Neutrophil (primary cell): ENCODE data around the gene VAMP3.

Source experiments
- H3K27ac ChIP-seq: fragments of 200-600 bp; sonication (generic); 2 replicates; pipeline ENCODE4 v1.5.1; 2016; ENCODE audit warnings: mild to moderate bottlenecking, moderate library complexity
- H3K27me3 ChIP-seq: fragments of 200-600 bp; sonication (generic); 2 replicates; pipeline ENCODE4 v1.6.0; 2016; ENCODE audit warnings: mild to moderate bottlenecking
- H3K36me3 ChIP-seq: fragments of 200-600 bp; sonication (generic); 2 replicates; pipeline ENCODE4 v1.5.1; 2017
- H3K4me1 ChIP-seq, 2 experiments: fragments of 200-600 bp in 1 of 2; sonication (generic) in 1 of 2; 1 replicate in 1 of 2; 2 replicates in 1 of 2; pipeline versions ENCODE4 v1.5.1 to v1.6.1; 2013 to 2016; ENCODE audit warnings: low read depth in 1 of 2, low read length in 1 of 2, mild to moderate bottlenecking in 1 of 2, moderate library complexity in 1 of 2; ENCODE audit not compliant: control insufficient read depth in 1 of 2, insufficient read depth in 1 of 2
- H3K4me3 ChIP-seq, 2 experiments: fragments of 200-600 bp in 1 of 2; sonication (generic) in 1 of 2; 1 replicate in 1 of 2; 2 replicates in 1 of 2; pipeline ENCODE4 v1.5.1; 2013 to 2016; ENCODE audit warnings: low read depth in 1 of 2, low read length in 1 of 2, mild to moderate bottlenecking in 1 of 2, moderate library complexity in 1 of 2
- H3K9me3 ChIP-seq: fragments of 200-600 bp; sonication (generic); 2 replicates; pipeline ENCODE4 v1.5.1; 2016
- TF ChIP-seq, protein P1 (sequence below): fragments of 200-600 bp; sonication (generic); IDR thresholded peaks from 2 replicates; pipeline ENCODE4 v1.5.1; 2016; ENCODE audit warnings: antibody characterized with exemption

Gene VAMP3

DNA sequence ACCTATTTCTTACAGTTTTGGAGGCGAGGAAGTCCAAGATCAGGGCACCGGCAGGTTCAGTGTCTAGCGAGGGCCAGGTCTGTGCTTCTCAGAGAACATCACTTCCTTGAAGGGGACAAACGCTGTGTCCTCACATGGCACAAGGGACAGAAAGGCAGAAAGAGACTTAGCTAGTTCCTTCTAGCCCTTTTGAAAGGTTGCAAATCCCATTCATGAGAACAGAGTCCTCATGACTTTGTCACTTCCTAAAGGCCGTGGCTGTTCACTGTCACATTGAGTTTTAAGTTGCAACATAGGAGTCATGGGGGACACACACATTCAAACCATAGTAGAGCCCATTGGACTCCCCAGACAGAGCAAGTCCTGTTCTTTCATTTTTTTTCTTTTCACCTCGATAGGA is 40.4 kb downstream of the VAMP3 start:
- H3K9me3 ChIP-seq = peaks cover 6% of the 10 kb centered on the region
- no peaks in the 10 kb centered on the region for H3K4me1 ChIP-seq
- H3K4me3 ChIP-seq = no peak overlapping the region
- no peaks in the 10 kb centered on the region for H3K27me3 ChIP-seq
- no peak overlapping the region for H3K27ac ChIP-seq
- TF ChIP-seq, protein P1, sequence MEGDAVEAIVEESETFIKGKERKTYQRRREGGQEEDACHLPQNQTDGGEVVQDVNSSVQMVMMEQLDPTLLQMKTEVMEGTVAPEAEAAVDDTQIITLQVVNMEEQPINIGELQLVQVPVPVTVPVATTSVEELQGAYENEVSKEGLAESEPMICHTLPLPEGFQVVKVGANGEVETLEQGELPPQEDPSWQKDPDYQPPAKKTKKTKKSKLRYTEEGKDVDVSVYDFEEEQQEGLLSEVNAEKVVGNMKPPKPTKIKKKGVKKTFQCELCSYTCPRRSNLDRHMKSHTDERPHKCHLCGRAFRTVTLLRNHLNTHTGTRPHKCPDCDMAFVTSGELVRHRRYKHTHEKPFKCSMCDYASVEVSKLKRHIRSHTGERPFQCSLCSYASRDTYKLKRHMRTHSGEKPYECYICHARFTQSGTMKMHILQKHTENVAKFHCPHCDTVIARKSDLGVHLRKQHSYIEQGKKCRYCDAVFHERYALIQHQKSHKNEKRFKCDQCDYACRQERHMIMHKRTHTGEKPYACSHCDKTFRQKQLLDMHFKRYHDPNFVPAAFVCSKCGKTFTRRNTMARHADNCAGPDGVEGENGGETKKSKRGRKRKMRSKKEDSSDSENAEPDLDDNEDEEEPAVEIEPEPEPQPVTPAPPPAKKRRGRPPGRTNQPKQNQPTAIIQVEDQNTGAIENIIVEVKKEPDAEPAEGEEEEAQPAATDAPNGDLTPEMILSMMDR = no peak
- no peaks in the 10 kb centered on the region for H3K36me3 ChIP-seq

DNA sequence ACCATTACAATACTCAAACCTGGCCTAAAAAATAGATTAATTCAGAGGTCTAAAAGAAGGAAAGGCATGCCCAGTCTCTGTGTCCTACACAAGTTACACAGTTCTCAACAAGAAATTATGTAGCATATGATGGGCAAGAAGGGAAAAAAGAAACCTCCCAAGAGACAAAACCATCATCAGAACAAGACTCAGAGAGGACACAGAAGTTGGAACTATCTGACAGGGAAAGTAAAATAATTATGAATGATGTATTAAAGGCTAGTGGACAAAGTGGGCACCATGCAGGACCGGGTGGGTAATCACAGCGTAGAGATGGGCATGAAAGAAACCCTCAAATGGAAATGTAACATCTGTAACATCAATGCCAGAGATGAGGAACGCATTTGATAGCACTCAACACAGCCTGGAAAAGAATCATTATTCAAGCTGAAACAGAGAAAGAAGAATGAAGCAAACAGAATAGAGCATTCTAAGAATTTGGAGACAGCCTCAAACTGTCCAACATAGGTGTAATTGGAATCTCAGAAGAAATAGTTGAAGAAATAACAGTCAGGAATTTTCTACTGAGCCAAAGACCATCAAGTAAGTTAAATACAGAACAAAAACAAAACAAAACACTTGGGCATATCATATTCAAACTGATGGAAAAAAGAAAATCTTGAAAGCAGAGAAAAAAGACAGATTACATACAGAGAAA is 42.7 kb downstream of the VAMP3 start:
- Histone ChIP-seq H3K27ac (no peak overlapping the region), H3K4me1 (no peaks in the 10 kb centered on the region), H3K4me3 (no peak overlapping the region), H3K9me3 (peaks cover 6% of the 10 kb centered on the region), H3K27me3 (no peaks in the 10 kb centered on the region), H3K36me3 (no peaks in the 10 kb centered on the region)
- TF ChIP-seq, protein P1 = no peak

GRCh38 chr1:7821282-7821681 is 50.2 kb downstream of the VAMP3 start:
- no peaks in the 10 kb centered on the region for H3K9me3 ChIP-seq
- H3K4me1 ChIP-seq = peaks cover 0 to under 1% of the 10 kb centered on the region in 2 experiments
- TF ChIP-seq, protein P1 = no peak
- no peaks in the 10 kb centered on the region for H3K27me3 ChIP-seq
- H3K27ac ChIP-seq = no peak overlapping the region
- H3K36me3 ChIP-seq = peaks cover 7% of the 10 kb centered on the region
- H3K4me3 ChIP-seq = no peak overlapping the region

DNA sequence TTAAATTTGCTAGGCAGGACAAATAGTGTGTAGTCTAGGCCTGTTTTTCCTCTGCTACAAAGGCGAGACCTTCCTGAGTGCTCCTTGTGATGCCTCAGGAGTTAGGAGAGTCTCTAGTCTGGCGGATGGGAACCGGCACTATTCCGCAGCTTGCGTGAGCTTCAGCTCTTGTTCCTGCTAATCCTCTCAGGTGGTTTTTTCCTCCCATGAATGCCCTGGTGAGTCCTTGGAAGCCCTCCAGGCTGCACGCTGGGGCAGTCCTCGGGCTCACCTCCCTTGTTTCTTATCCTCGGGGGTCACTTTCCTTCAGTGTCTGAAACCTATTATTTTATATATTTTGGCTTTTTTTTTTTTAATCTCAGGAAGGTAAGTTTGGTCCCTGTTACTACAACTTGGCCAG is 53.6 kb downstream of the VAMP3 start:
- Histone ChIP-seq H3K27me3 (no peaks in the 10 kb centered on the region), H3K36me3 (peaks cover 7% of the 10 kb centered on the region), H3K27ac (no peak overlapping the region), H3K4me1 (peaks cover 0 to 10% of the 10 kb centered on the region in 2 experiments), H3K9me3 (no peaks in the 10 kb centered on the region), H3K4me3 (no peak overlapping the region)
- TF ChIP-seq, protein P1 = no peak

DNA sequence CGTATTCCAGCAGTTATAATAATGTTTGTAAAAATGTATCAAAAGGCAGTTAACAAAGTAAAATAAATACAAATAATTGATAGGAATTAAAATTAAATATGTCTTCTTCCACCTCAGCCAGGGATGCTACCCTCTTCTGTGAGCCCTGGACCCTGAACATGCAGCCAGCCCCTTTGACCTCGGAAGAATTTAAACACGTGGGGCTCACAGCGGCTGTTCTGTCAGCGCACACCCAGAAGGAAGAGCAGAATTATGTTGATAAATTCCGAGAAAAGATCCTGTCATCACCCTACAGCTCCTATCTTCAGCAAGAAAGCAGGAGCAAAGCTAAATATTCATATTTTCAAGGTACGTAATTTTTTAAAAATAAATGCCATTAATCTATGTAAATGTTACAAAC is 55.3 kb downstream of the VAMP3 start:
- H3K9me3 ChIP-seq = no peaks in the 10 kb centered on the region
- no peaks in the 10 kb centered on the region for H3K36me3 ChIP-seq
- peak overlapping the region in 1 of 2 experiments; percentile 60 for H3K4me3 ChIP-seq
- TF ChIP-seq, protein P1 = no peak
- H3K4me1 ChIP-seq = peaks cover 0 to 10% of the 10 kb centered on the region in 2 experiments
- H3K27ac ChIP-seq = no peak overlapping the region
- H3K27me3 ChIP-seq = no peaks in the 10 kb centered on the region
